GM12878 (cell line): Measurements from ENCODE around the gene KNSTRN. TPM values are rescaled to one million over a fixed set of nuclear protein-coding genes. Genes with fewer than 3 reads are reported as not detected.

ENCODE experiments used
- ATAC-seq: fragments of 200-7000 bp; cut with Tn5 transposase; 3 replicates; pipeline ENCODE4 v1.9.1; 2020; ENCODE audit warnings: mild to moderate bottlenecking, moderate library complexity
- BruUV-seq: library from RNA; stranded (reverse); fragments of 400-500 nt; replicated peaks from 2 replicates; lab custom pipeline; 2021; lab: Mats Ljungman, UMichigan
- CTCF ChIA-PET: fragments of 300-600 bp; sonication (Branson Sonifier 250); formaldehyde crosslinking; extraction: SDS; loops from one replicate; lab custom pipeline; 2021; ENCODE audit warnings: inconsistent platforms; lab: Yijun Ruan, JAX
- POLR2A ChIA-PET: fragments of 350-600 bp; formaldehyde crosslinking; extraction: SDS; loops from one replicate; lab custom pipeline; 2021; ENCODE audit warnings: inconsistent platforms; lab: Charles Lee
- RAD21 ChIA-PET: fragments of 300-600 bp; sonication (Branson Sonifier 250); formaldehyde crosslinking; loops from one replicate; lab custom pipeline; 2023; ENCODE audit warnings: antibody characterized with exemption; ENCODE audit not compliant: unreplicated experiment; lab: Charles Lee
- SMC1A ChIA-PET: fragments of 300-600 bp; sonication (Branson Sonifier 250); formaldehyde crosslinking; loops from one replicate; lab custom pipeline; 2023; ENCODE audit not compliant: unreplicated experiment, uncharacterized antibody; lab: Charles Lee
- DNase-seq: peaks from one replicate; pipeline ENCODE4 v3.0.0-alpha.2; 2011; ENCODE audit warnings: low read depth, low spot score
- FAIRE-seq: peaks from 3 replicates; lab custom pipeline; 2011; peaks lifted over from hg19 to GRCh38; lab: Jason Lieb, UNC
- H2AFZ ChIP-seq: 2 replicates; pipeline ENCODE4 v1.6.0; 2011; ENCODE audit warnings: low read depth, low read length, control low read depth; ENCODE audit not compliant: control insufficient read depth
- H3K27ac ChIP-seq: 2 replicates; pipeline ENCODE4 v1.5.1; 2011; ENCODE audit warnings: control low read depth; ENCODE audit not compliant: control insufficient read depth, insufficient read depth
- H3K27me3 ChIP-seq, 2 experiments: replicated peaks in 1 of 2; 2 replicates each; pipeline versions ENCODE4 v1.6.0 to v1.6.1; 2011; ENCODE audit warnings: low read length in 1 of 2; ENCODE audit not compliant: control insufficient read depth in 2 of 2, insufficient read depth in 2 of 2
- H3K36me3 ChIP-seq, 2 experiments: 2 replicates each; pipeline ENCODE4 v1.5.1; 2011; ENCODE audit warnings: low read length in 1 of 2; ENCODE audit not compliant: control insufficient read depth in 2 of 2, insufficient read depth in 2 of 2
- H3K4me1 ChIP-seq: 2 replicates; pipeline ENCODE4 v1.6.1; 2011; ENCODE audit warnings: mild to moderate bottlenecking, low read length, moderate library complexity, mixed read lengths; ENCODE audit not compliant: control insufficient read depth, insufficient read depth
- H3K4me2 ChIP-seq: 2 replicates; pipeline ENCODE4 v1.6.0; 2011; ENCODE audit warnings: control low read depth; ENCODE audit not compliant: control insufficient read depth, insufficient read depth
- H3K4me3 ChIP-seq: fragments of 200-600 bp; sonication (generic); 2 replicates; pipeline ENCODE4 v1.5.1; 2016
- H3K79me2 ChIP-seq: 2 replicates; pipeline ENCODE4 v1.6.0; 2011; ENCODE audit warnings: low read length; ENCODE audit not compliant: control insufficient read depth, insufficient read depth
- H3K9ac ChIP-seq: 2 replicates; pipeline ENCODE4 v1.8.0; 2011; ENCODE audit warnings: low read length, control low read depth, mixed read lengths; ENCODE audit not compliant: control insufficient read depth, insufficient read depth
- H3K9me3 ChIP-seq: replicated peaks from 3 replicates; pipeline ENCODE4 v1.5.1; 2011; ENCODE audit warnings: mild to moderate bottlenecking, low read length; ENCODE audit not compliant: control insufficient read depth, insufficient read depth
- H4K20me1 ChIP-seq: 2 replicates; pipeline ENCODE4 v1.6.0; 2011; ENCODE audit not compliant: control insufficient read depth, insufficient read depth
- CREM ChIP-seq: IDR thresholded peaks from 2 replicates; pipeline ENCODE4 v1.6.1; 2014; ENCODE audit warnings: antibody characterized with exemption, low read depth
- MXI1 ChIP-seq: fragments of 150-350 bp; IDR thresholded peaks from 2 replicates; pipeline ENCODE4 v1.6.1; 2011; ENCODE audit warnings: low read depth, mild to moderate bottlenecking, inconsistent platforms, low read length, improper control_type of control experiment
- SUPT20H ChIP-seq: IDR thresholded peaks from 2 replicates; pipeline ENCODE4 v1.6.1; 2011; ENCODE audit warnings: low read depth, mild to moderate bottlenecking, low read length, moderate library complexity, borderline replicate concordance; ENCODE audit not compliant: control insufficient read depth
- USF2 ChIP-seq: IDR thresholded peaks from 2 replicates; pipeline ENCODE4 v1.6.1; 2011; ENCODE audit warnings: low read depth, low read length, improper control_type of control experiment, borderline replicate concordance
- ZNF687 ChIP-seq: fragments of 450-650 bp; IDR thresholded peaks from 2 replicates; pipeline ENCODE4 v1.6.1; 2017; ENCODE audit warnings: mild to moderate bottlenecking, moderate library complexity
- WGBS: methylation state at CpG from one replicate; pipeline ENCODE4 v1.1.6; 2016; ENCODE audit warnings: low lambda C conversion rate; ENCODE audit not compliant: insufficient replicate concordance, insufficient coverage; ENCODE audit errors: missing lambda C conversion rate; 5-methylcytosine and 5-hydroxymethylcytosine counted together
- in situ Hi-C: fragments of 300-500 bp; cut with MboI; formaldehyde crosslinking; loops from 9 replicates; pipeline ENCODE4 v1.14.3; 2018; ENCODE audit warnings: mixed read lengths
- intact Hi-C: fragments of 100-400 bp; cut with micrococcal nuclease; formaldehyde crosslinking; loops from one replicate; pipeline ENCODE4 v1.14.2; 2022; ENCODE audit not compliant: unreplicated experiment
- polyA plus RNA-seq, 11 experiments: library from polyadenylated mRNA; depleted of rRNA in 4 of 11; unstranded in 6 of 11; stranded (reverse) in 5 of 11; fragments of >200 nt; fragmentation: Nextera tagmentation in 4 of 11; fragmentation: Illumina TruSeq in 1 of 11; extraction: Ambion mirVana in 4 of 11; extraction: Trizol in 1 of 11; gene quantifications; 1 replicate in 1 of 11; 2 replicates in 10 of 11; pipeline versions ENCODE4 v1.2.1 to v1.2.3, GENCODE V29; 2011 to 2016; ENCODE audit warnings: inconsistent platforms in 2 of 11, missing spikeins in 2 of 11, low read depth in 1 of 11
- total RNA-seq, 4 experiments: library from RNA; depleted of rRNA in 3 of 4; stranded (reverse); fragments of >200 nt in 3 of 4; fragmentation: Illumina TruSeq in 1 of 4; extraction: Trizol in 1 of 4; gene quantifications; 2 replicates each; pipeline versions ENCODE4 v1.2.1 to v1.2.3, GENCODE V29; 2013 to 2021

The KNSTRN gene
- total and polyA plus RNA-seq, 10 of the 15 experiments (the other 5 are each of a cell fraction or from before 2014, with no cell fraction given): 30.3 to 72.1 (median 47.1) TPM

- SMC1A ChIA-PET: interaction anchor here (1.3 kb wide), 1 partner anchor 69 kb away, joined by 3 read pairs; no protein-coding TSS in a partner anchor
- peaks cover 14% of the 10 kb centered on the region for H4K20me1 ChIP-seq
- CTCF ChIA-PET: interaction anchor here (1.5 kb wide), 1 partner anchor 38 kb away, joined by 4 read pairs; no protein-coding TSS in a partner anchor
- BruUV-seq: no TSS peak
- POLR2A ChIA-PET: no interaction called here
- H3K27ac ChIP-seq: no peak overlapping the region
- FAIRE-seq: no peak
- peaks cover 19% of the 10 kb centered on the region for H3K4me1 ChIP-seq
- H3K27me3 ChIP-seq: peaks cover 16 to 36% of the 10 kb centered on the region in 2 experiments
- peaks cover 20% of the 10 kb centered on the region for H3K79me2 ChIP-seq
- DNase-seq: no peak
- no peaks in the 10 kb centered on the region for H3K9me3 ChIP-seq
- H3K4me2 ChIP-seq: no peak overlapping the region
- no peak overlapping the region for H2AFZ ChIP-seq
- TF ChIP-seq USF2: no peak
- TF ChIP-seq MXI1: no peak
- TF ChIP-seq ZNF687: no peak
- no peak for TF ChIP-seq CREM
- TF ChIP-seq SUPT20H: no peak
- intact Hi-C loops (no loop called here), in situ Hi-C loops (no loop called here)
- no peak for ATAC-seq
- no peak overlapping the region for H3K4me3 ChIP-seq
- 30% methylated on average over 12 of the region's 12 CpGs for WGBS
- no peak overlapping the region for H3K9ac ChIP-seq
- no peaks in the 10 kb centered on the region for H3K36me3 ChIP-seq
- RAD21 ChIA-PET: no interaction called here
These were observed 56.2 kb downstream of the KNSTRN start for GRCh38 chr15:40438712-40439111.
